Fibroblast of lung (primary cell): Measurements from ENCODE around the gene GCC2. TPM values are rescaled to one million over a fixed set of nuclear protein-coding genes. Genes with fewer than 3 reads are reported as not detected.

ENCODE experiments used
- DNase-seq, 2 donors: peaks; one replicate each; pipeline versions ENCODE4 v3.0.0 to v3.0.0-alpha.2; 2010; ENCODE audit warnings: low read depth in 2 of 2
- H2AFZ ChIP-seq: 2 replicates; pipeline ENCODE4 v1.5.1; 2012; ENCODE audit warnings: low read length, control low read depth, inconsistent platforms
- H3K27ac ChIP-seq: 2 replicates; pipeline ENCODE4 v1.5.1; 2011; ENCODE audit warnings: low read length, control low read depth; ENCODE audit not compliant: insufficient read depth
- H3K27me3 ChIP-seq: 2 replicates; pipeline ENCODE4 v1.5.1; 2011; ENCODE audit warnings: mild to moderate bottlenecking, low read length; ENCODE audit not compliant: control insufficient read depth, insufficient read depth
- H3K36me3 ChIP-seq: 2 replicates; pipeline ENCODE4 v1.5.1; 2011; ENCODE audit warnings: low read length; ENCODE audit not compliant: control insufficient read depth, insufficient read depth
- H3K4me1 ChIP-seq: 2 replicates; pipeline ENCODE4 v1.5.1; 2011; ENCODE audit warnings: low read length; ENCODE audit not compliant: control insufficient read depth, insufficient read depth; ENCODE audit errors: extremely low read depth
- H3K4me2 ChIP-seq: 2 replicates; pipeline ENCODE4 v1.5.1; 2011; ENCODE audit warnings: low read length, control low read depth; ENCODE audit not compliant: insufficient read depth; ENCODE audit errors: extremely low read depth
- H3K4me3 ChIP-seq, 4 experiments: fragments of 200-600 bp in 1 of 4; sonication (generic) in 1 of 4; replicated peaks in 1 of 4; 2 replicates each; pipeline ENCODE4 v1.5.1; 2011 to 2016; ENCODE audit warnings: low read length in 4 of 4, low read depth in 3 of 4, mild to moderate bottlenecking in 3 of 4, control low read depth in 2 of 4, inconsistent platforms in 1 of 4, mixed read lengths in 1 of 4; ENCODE audit not compliant: insufficient read depth in 1 of 4; ENCODE audit errors: control extremely low read depth in 1 of 4
- H3K79me2 ChIP-seq: 2 replicates; pipeline ENCODE4 v1.5.1; 2012; ENCODE audit warnings: mild to moderate bottlenecking, low read length, inconsistent platforms; ENCODE audit not compliant: control insufficient read depth, insufficient read depth
- H3K9ac ChIP-seq: 2 replicates; pipeline ENCODE4 v1.5.1; 2011; ENCODE audit warnings: mild to moderate bottlenecking, low read length, control low read depth; ENCODE audit not compliant: insufficient read depth
- H3K9me3 ChIP-seq: 2 replicates; pipeline ENCODE4 v1.5.1; 2012; ENCODE audit warnings: low read depth, low read length; ENCODE audit not compliant: control insufficient read depth, insufficient read depth
- H4K20me1 ChIP-seq: 2 replicates; pipeline ENCODE4 v1.5.1; 2011; ENCODE audit warnings: low read length; ENCODE audit not compliant: control insufficient read depth, insufficient read depth; ENCODE audit errors: extremely low read depth
- CTCF ChIP-seq, 2 donors: IDR thresholded peaks in 1 of 2; conservative IDR thresholded peaks in 1 of 2; 1 replicate in 1 of 2; 2 replicates in 1 of 2; pipeline ENCODE4 v1.5.1; 2011 to 2012; ENCODE audit warnings: low read length in 2 of 2, control low read depth in 1 of 2, inconsistent platforms in 1 of 2, low read depth in 1 of 2, mild to moderate bottlenecking in 1 of 2
- EZH2 ChIP-seq: IDR thresholded peaks from 2 replicates; pipeline ENCODE4 v1.5.1; 2012; ENCODE audit warnings: low read length, control low read depth, mild to moderate bottlenecking; ENCODE audit errors: missing control alignments
- polyA plus RNA-seq, 2 donors: library from polyadenylated mRNA; depleted of rRNA in 1 of 2; stranded (reverse) in 1 of 2; unstranded in 1 of 2; fragments of >200 nt; gene quantifications; 2 replicates each; pipeline ENCODE4 v1.2.1, GENCODE V29; 2011 to 2012; ENCODE audit warnings: missing spikeins in 1 of 2
- total RNA-seq: library from RNA; depleted of rRNA; stranded (reverse); fragments of >200 nt; gene quantifications from 2 replicates; pipeline ENCODE4 v1.2.1, GENCODE V29; 2014

GCC2 gene
- total and polyA plus RNA-seq, 2 donors (not counting 1 experiment from before 2014, with no cell fraction given): 16.3 to 26.4 TPM

DNA sequence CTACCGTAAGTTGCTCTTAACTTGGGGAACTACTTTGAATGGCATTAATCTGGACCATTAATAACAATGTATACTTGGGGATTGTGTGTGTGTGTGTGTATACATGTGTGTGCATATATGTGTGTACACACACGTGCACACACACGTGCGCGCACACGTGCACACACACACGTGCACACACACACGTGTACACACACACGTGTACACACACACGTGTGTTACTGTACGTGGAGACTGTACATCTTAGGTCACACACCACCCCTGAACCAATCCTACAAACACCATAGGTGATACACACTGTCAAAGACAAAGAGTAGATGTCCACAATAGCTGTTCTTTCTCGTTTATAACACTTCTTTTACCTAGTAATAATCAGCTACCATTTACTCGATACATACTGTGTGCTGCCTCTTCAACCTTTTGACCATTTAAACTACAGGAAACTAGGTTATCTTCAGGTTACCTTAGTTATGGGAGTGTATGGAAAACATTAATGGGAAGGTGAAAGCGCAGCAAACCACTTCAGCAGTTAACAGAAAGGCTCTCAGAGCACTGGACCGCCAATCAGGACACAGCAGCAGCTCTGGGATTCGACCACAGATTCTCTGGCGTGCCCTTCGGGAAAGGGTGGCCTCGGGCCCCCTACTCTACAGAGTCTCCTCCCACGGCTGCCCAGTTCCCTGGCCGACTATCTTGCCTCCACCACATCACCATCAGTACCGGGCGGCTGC, 894 bp upstream of the GCC2 start:
- no peak for DNase-seq
- Histone ChIP-seq H3K9me3 (no peaks in the 10 kb centered on the region), H2AFZ (peak overlapping the region; percentile 92)

GRCh38 chr2:108449410-108450130, 564 bp downstream of the GCC2 start:
- Histone ChIP-seq H4K20me1 (no peaks in the 10 kb centered on the region), H3K27ac (peak overlapping the region; percentile 96), H3K4me3 (peak overlapping the region; percentile 82 to 98 (median 92)), H3K79me2 (peaks cover 2% of the 10 kb centered on the region), H3K36me3 (peaks cover 2% of the 10 kb centered on the region), H3K9me3 (no peaks in the 10 kb centered on the region), H3K4me2 (peak overlapping the region; percentile 83), H2AFZ (peak overlapping the region; percentile 33), H3K27me3 (no peaks in the 10 kb centered on the region), H3K4me1 (peaks cover 2% of the 10 kb centered on the region), H3K9ac (peak overlapping the region; percentile 86)
- DNase-seq: peak; percentile 33 to 37
- TF ChIP-seq EZH2 (no peak), CTCF (conservative IDR thresholded peaks at IDR 0.05 in 1 of 2, IDR thresholded peaks at IDR 0.05 in 1 of 2; ENCODE audit: low read depth in 1 of 2, low read length in 2 of 2) (no peak)

More for the DNA sequence above, 894 bp upstream of the GCC2 start:
- peaks cover 2% of the 10 kb centered on the region for H3K79me2 ChIP-seq
- no peak for TF ChIP-seq CTCF (conservative IDR thresholded peaks at IDR 0.05 in 1 of 2, IDR thresholded peaks at IDR 0.05 in 1 of 2; ENCODE audit: low read depth in 1 of 2, low read length in 2 of 2)
- TF ChIP-seq EZH2: no peak
- no peaks in the 10 kb centered on the region for H4K20me1 ChIP-seq
- H3K4me2 ChIP-seq: peak overlapping the region; percentile 84
- peak overlapping the region; percentile 96 for H3K27ac ChIP-seq
- peak overlapping the region; percentile 82 to 98 (median 92) for H3K4me3 ChIP-seq
- peaks cover 2% of the 10 kb centered on the region for H3K36me3 ChIP-seq
- peaks cover 2% of the 10 kb centered on the region for H3K4me1 ChIP-seq
- H3K27me3 ChIP-seq: no peaks in the 10 kb centered on the region
- H3K9ac ChIP-seq: peak overlapping the region; percentile 86

- Histone ChIP-seq H3K27me3 (no peaks in the 10 kb centered on the region), H4K20me1 (no peaks in the 10 kb centered on the region), H3K4me2 (no peak overlapping the region), H3K36me3 (peaks cover 2% of the 10 kb centered on the region), H3K9ac (no peak overlapping the region), H3K4me3 (no peak overlapping the region), H3K4me1 (peaks cover 2% of the 10 kb centered on the region), H2AFZ (no peak overlapping the region), H3K9me3 (no peaks in the 10 kb centered on the region), H3K27ac (no peak overlapping the region), H3K79me2 (peaks cover 2% of the 10 kb centered on the region)
- DNase-seq: no peak
- TF ChIP-seq CTCF (conservative IDR thresholded peaks at IDR 0.05 in 1 of 2, IDR thresholded peaks at IDR 0.05 in 1 of 2; ENCODE audit: low read depth in 1 of 2, low read length in 2 of 2): no peak
- no peak for TF ChIP-seq EZH2
Measured at GRCh38 chr2:108450863-108451262, 1.9 kb downstream of the GCC2 start.
